IgD-negative memory B cell (primary cell): Measurements from ENCODE around the gene NUDT15. TPM values are rescaled to one million over a fixed set of nuclear protein-coding genes. Genes with fewer than 3 reads are reported as not detected.
A peak's percentile ranks its signal among the peaks of the same experiment; 100 is the strongest.

Experiments used
- H3K27ac Mint-ChIP-seq, 3 donors: one replicate each; pipeline ENCODE4 v1.8.0; 2020 to 2022; ENCODE audit warnings: mild to moderate bottlenecking in 3 of 3, mixed read lengths in 3 of 3, moderate library complexity in 1 of 3
- H3K27me3 Mint-ChIP-seq: one replicate; pipeline ENCODE4 v1.8.0; 2021; ENCODE audit warnings: mixed read lengths
- H3K36me3 Mint-ChIP-seq: one replicate; pipeline ENCODE4 v1.8.0; 2020; ENCODE audit warnings: mild to moderate bottlenecking, mixed read lengths
- H3K4me1 Mint-ChIP-seq, 3 donors: one replicate each; pipeline ENCODE4 v1.8.0; 2020 to 2022; ENCODE audit warnings: mixed read lengths in 3 of 3, mild to moderate bottlenecking in 1 of 3
- H3K4me3 Mint-ChIP-seq, 4 donors: one replicate each; pipeline ENCODE4 v1.8.0; 2020 to 2022; ENCODE audit warnings: mild to moderate bottlenecking in 4 of 4, mixed read lengths in 4 of 4, moderate library complexity in 3 of 4
- H3K9me3 Mint-ChIP-seq, 3 donors: one replicate each; pipeline ENCODE4 v1.8.0; 2020 to 2021; ENCODE audit warnings: mixed read lengths in 3 of 3, mild to moderate bottlenecking in 1 of 3
- polyA plus RNA-seq: library from polyadenylated mRNA; unstranded; fragments of 300-500 nt; fragmentation: Illumina TruSeq; gene quantifications from one replicate; pipeline ENCODE4 v1.2.3, GENCODE V29; 2021

The NUDT15 gene
- polyA plus RNA-seq, 1 donor from 2014 or later, result 9.2 TPM

- H3K27me3 Mint-ChIP-seq, result no peaks in the 10 kb centered on the region
- peaks cover 1 to 11% (median 9%) of the 10 kb centered on the region in 3 donors for H3K9me3 Mint-ChIP-seq
- no peak overlapping the region for H3K27ac Mint-ChIP-seq
- peaks cover 20% of the 10 kb centered on the region for H3K36me3 Mint-ChIP-seq
- H3K4me1 Mint-ChIP-seq, result peaks cover 0 to 5% (median 0%) of the 10 kb centered on the region in 3 donors
- no peak overlapping the region for H3K4me3 Mint-ChIP-seq
These were observed 30.5 kb downstream of the NUDT15 start for GRCh38 chr13:48068036-48068435.

GRCh38 chr13:48068952-48069351 lies 31.4 kb downstream of the NUDT15 start:
- H3K36me3 Mint-ChIP-seq, result peaks cover 20% of the 10 kb centered on the region
- H3K9me3 Mint-ChIP-seq, result peaks cover 1 to 11% (median 9%) of the 10 kb centered on the region in 3 donors
- H3K4me1 Mint-ChIP-seq, result peaks cover 0 to 5% (median 0%) of the 10 kb centered on the region in 3 donors
- no peaks in the 10 kb centered on the region for H3K27me3 Mint-ChIP-seq
- no peak overlapping the region for H3K4me3 Mint-ChIP-seq
- H3K27ac Mint-ChIP-seq, result no peak overlapping the region

- H3K27me3 Mint-ChIP-seq, result no peaks in the 10 kb centered on the region
- H3K27ac Mint-ChIP-seq, result no peak overlapping the region
- peaks cover 0 to 5% (median 0%) of the 10 kb centered on the region in 3 donors for H3K4me1 Mint-ChIP-seq
- H3K4me3 Mint-ChIP-seq, result no peak overlapping the region
- peaks cover 1 to 11% (median 9%) of the 10 kb centered on the region in 3 donors for H3K9me3 Mint-ChIP-seq
- peaks cover 20% of the 10 kb centered on the region for H3K36me3 Mint-ChIP-seq
These were observed 32.0 kb downstream of the NUDT15 start for GRCh38 chr13:48069573-48069972.

- Mint-ChIP-seq H3K9me3 (peaks cover 1 to 11% (median 9%) of the 10 kb centered on the region in 3 donors), H3K27me3 (no peaks in the 10 kb centered on the region), H3K4me1 (peaks cover 0 to 3% (median 0%) of the 10 kb centered on the region in 3 donors), H3K4me3 (no peak overlapping the region), H3K27ac (peak overlapping the region in 1 of 3 donors; percentile 67), H3K36me3 (peaks cover 23% of the 10 kb centered on the region)
These were observed 33.4 kb downstream of the NUDT15 start for GRCh38 chr13:48070942-48071341.

- peaks cover 24% of the 10 kb centered on the region for H3K36me3 Mint-ChIP-seq
- H3K9me3 Mint-ChIP-seq, result peaks cover 1 to 11% (median 9%) of the 10 kb centered on the region in 3 donors
- no peak overlapping the region for H3K4me3 Mint-ChIP-seq
- H3K27me3 Mint-ChIP-seq, result no peaks in the 10 kb centered on the region
- no peak overlapping the region for H3K27ac Mint-ChIP-seq
- peaks cover 0 to 1% (median 0%) of the 10 kb centered on the region in 3 donors for H3K4me1 Mint-ChIP-seq
These were observed 34.8 kb downstream of the NUDT15 start for GRCh38 chr13:48072304-48072703.

- peaks cover 26% of the 10 kb centered on the region for H3K36me3 Mint-ChIP-seq
- no peak overlapping the region for H3K27ac Mint-ChIP-seq
- H3K4me1 Mint-ChIP-seq, result no peaks in the 10 kb centered on the region
These were observed 35.3 kb downstream of the NUDT15 start for GRCh38 chr13:48072787-48073186.

GRCh38 chr13:48074006-48074405 lies 36.5 kb downstream of the NUDT15 start:
- H3K36me3 Mint-ChIP-seq, result peaks cover 23% of the 10 kb centered on the region
- H3K27me3 Mint-ChIP-seq, result no peaks in the 10 kb centered on the region
- peaks cover 0 to 9% (median 8%) of the 10 kb centered on the region in 3 donors for H3K4me1 Mint-ChIP-seq
- H3K27ac Mint-ChIP-seq, result no peak overlapping the region
- H3K9me3 Mint-ChIP-seq, result peaks cover 1 to 9% (median 6%) of the 10 kb centered on the region in 3 donors
- H3K4me3 Mint-ChIP-seq, result peak overlapping the region in 1 of 4 donors; percentile 39

More at GRCh38 chr13:48072787-48073186, 35.3 kb downstream of the NUDT15 start:
- Mint-ChIP-seq H3K27me3 (no peaks in the 10 kb centered on the region), H3K9me3 (peaks cover 1 to 11% (median 9%) of the 10 kb centered on the region in 3 donors), H3K4me3 (no peak overlapping the region)

GRCh38 chr13:48078251-48078656 lies 40.7 kb downstream of the NUDT15 start:
- Mint-ChIP-seq H3K27ac (peak overlapping the region in 1 of 3 donors; percentile 67), H3K4me1 (peaks cover 3 to 9% (median 8%) of the 10 kb centered on the region in 3 donors), H3K36me3 (peaks cover 9% of the 10 kb centered on the region), H3K4me3 (no peak overlapping the region), H3K9me3 (no peaks in the 10 kb centered on the region), H3K27me3 (no peaks in the 10 kb centered on the region)

GRCh38 chr13:48081739-48082138 lies 44.2 kb downstream of the NUDT15 start:
- Mint-ChIP-seq H3K4me1 (peaks cover 3 to 9% (median 9%) of the 10 kb centered on the region in 3 donors), H3K9me3 (no peaks in the 10 kb centered on the region), H3K27ac (no peak overlapping the region), H3K4me3 (no peak overlapping the region), H3K36me3 (peaks cover 4% of the 10 kb centered on the region), H3K27me3 (no peaks in the 10 kb centered on the region)

- H3K27me3 Mint-ChIP-seq, result no peaks in the 10 kb centered on the region
- H3K4me3 Mint-ChIP-seq, result no peak overlapping the region
- peaks cover 7 to 14% (median 11%) of the 10 kb centered on the region in 3 donors for H3K4me1 Mint-ChIP-seq
- H3K27ac Mint-ChIP-seq, result no peak overlapping the region
- H3K36me3 Mint-ChIP-seq, result peaks cover 1% of the 10 kb centered on the region
- H3K9me3 Mint-ChIP-seq, result no peaks in the 10 kb centered on the region
These were observed 48.7 kb downstream of the NUDT15 start for GRCh38 chr13:48086272-48086671.

- Mint-ChIP-seq H3K4me1 (peaks cover 29 to 52% (median 31%) of the 10 kb centered on the region in 3 donors), H3K36me3 (peaks cover 2% of the 10 kb centered on the region), H3K27me3 (no peaks in the 10 kb centered on the region), H3K4me3 (peak overlapping the region; percentile 95 to 99 (median 98)), H3K27ac (peak overlapping the region in 2 of 3 donors; percentile 71 to 96), H3K9me3 (no peaks in the 10 kb centered on the region)
These were observed 56.1 kb downstream of the NUDT15 start for GRCh38 chr13:48093588-48093987.

GRCh38 chr13:48094404-48094780 lies 56.9 kb downstream of the NUDT15 start:
- H3K9me3 Mint-ChIP-seq, result no peaks in the 10 kb centered on the region
- H3K36me3 Mint-ChIP-seq, result peaks cover 2% of the 10 kb centered on the region
- peak overlapping the region; percentile 96 to 99 (median 99) for H3K27ac Mint-ChIP-seq
- no peaks in the 10 kb centered on the region for H3K27me3 Mint-ChIP-seq
- peak overlapping the region; percentile 95 to 99 (median 98) for H3K4me3 Mint-ChIP-seq
- H3K4me1 Mint-ChIP-seq, result peaks cover 27 to 46% (median 27%) of the 10 kb centered on the region in 3 donors

GRCh38 chr13:48094781-48095502 lies 57.4 kb downstream of the NUDT15 start, which contains the start of gene MED4:
Gene MED4, minus strand, starts transcription at chr13:48095104. Its CDS starts 26 bp downstream, at chr13:48095078.
- no peaks in the 10 kb centered on the region for H3K27me3 Mint-ChIP-seq
- peaks cover 24 to 41% (median 25%) of the 10 kb centered on the region in 3 donors for H3K4me1 Mint-ChIP-seq
- H3K4me3 Mint-ChIP-seq, result peak within 1 kb of the TSS; percentile 95 to 99 (median 98)
- H3K9me3 Mint-ChIP-seq, result no peaks in the 10 kb centered on the region
- peak within 1 kb of the TSS; percentile 96 to 99 (median 99) for H3K27ac Mint-ChIP-seq
- peaks cover 2% of the 10 kb centered on the region for H3K36me3 Mint-ChIP-seq

GRCh38 chr13:48096670-48097069 lies 59.1 kb downstream of the NUDT15 start:
- no peaks in the 10 kb centered on the region for H3K27me3 Mint-ChIP-seq
- H3K27ac Mint-ChIP-seq, result peak overlapping the region in 2 of 3 donors; percentile 23 to 43
- peaks cover 1% of the 10 kb centered on the region for H3K36me3 Mint-ChIP-seq
- H3K4me3 Mint-ChIP-seq, result peak overlapping the region in 1 of 4 donors; percentile 98
- peaks cover 18 to 35% (median 21%) of the 10 kb centered on the region in 3 donors for H3K4me1 Mint-ChIP-seq
- H3K9me3 Mint-ChIP-seq, result no peaks in the 10 kb centered on the region
